ENCODE data around the gene CCDC198. TPM values are rescaled to one million over a fixed set of nuclear protein-coding genes. Genes with fewer than 3 reads are reported as not detected.

The CCDC198 gene, protein sequence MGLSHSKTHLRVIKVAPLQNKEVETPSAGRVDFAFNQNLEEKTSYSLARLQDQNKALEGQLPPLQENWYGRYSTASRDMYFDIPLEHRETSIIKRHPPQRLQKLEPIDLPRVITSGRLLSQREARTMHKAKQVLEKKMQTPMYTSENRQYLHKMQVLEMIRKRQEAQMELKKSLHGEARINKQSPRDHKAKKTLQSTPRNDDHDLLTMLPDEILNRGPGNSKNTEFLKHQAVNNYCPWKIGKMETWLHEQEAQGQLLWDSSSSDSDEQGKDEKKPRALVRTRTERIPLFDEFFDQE
- not detected for total RNA-seq

- H3K9me3 ChIP-seq: no peaks in the 10 kb centered on the region
- H3K4me1 ChIP-seq: no peaks in the 10 kb centered on the region
- TF ChIP-seq CTCF (IDR thresholded peaks at IDR 0.05): no peak
- H3K27me3 ChIP-seq: no peaks in the 10 kb centered on the region
- no peak within 1 kb of the TSS for H3K4me3 ChIP-seq
- H3K36me3 ChIP-seq: no peaks in the 10 kb centered on the region
- DNase-seq (ENCODE audit: low spot score in 2 of 2): no peak
- H3K27ac ChIP-seq: no peak within 1 kb of the TSS
- intact Hi-C loops (cut with DNase I): no loop called here
Observed at GRCh38 chr14:57493467-57494181, at the start of gene CCDC198. Gene CCDC198, minus strand, starts transcription at chr14:57493857. Its CDS starts 142 bp downstream, at chr14:57493715.

DNA sequence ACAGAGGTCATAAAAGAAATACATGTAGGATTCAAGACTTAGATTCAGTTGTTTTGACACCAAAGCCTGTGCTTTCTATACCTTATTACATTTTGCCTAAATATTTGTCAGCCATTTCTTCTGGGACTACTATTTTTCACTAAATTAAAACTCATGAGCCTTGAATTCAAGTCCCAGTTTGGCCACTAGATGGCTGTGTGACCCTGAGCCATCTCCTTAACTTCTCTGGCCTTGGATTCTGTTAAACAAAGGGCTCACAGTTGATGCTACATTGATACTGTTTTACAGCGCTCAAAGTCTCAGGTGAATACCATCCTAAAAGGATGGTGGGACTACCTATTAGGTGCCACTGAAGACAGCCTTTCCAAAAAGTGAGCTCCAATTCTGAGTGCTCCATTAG lies 39.6 kb upstream of the CCDC198 start:
- Histone ChIP-seq H3K36me3 (no peaks in the 10 kb centered on the region), H3K4me3 (no peak overlapping the region), H3K4me1 (no peaks in the 10 kb centered on the region), H3K27ac (no peak overlapping the region), H3K27me3 (no peaks in the 10 kb centered on the region), H3K9me3 (no peaks in the 10 kb centered on the region)
- TF ChIP-seq CTCF (IDR thresholded peaks at IDR 0.05): peak; percentile 7 to 51 (median 20)
- DNase-seq (ENCODE audit: low spot score in 2 of 2): no peak
- intact Hi-C loops (cut with DNase I): loop anchor here (1.0 kb wide), 1 partner anchor 539 kb away; no protein-coding TSS in a partner anchor

- Histone ChIP-seq H3K9me3 (peaks cover 0 to 5% of the 10 kb centered on the region in 2 donors), H3K4me1 (no peaks in the 10 kb centered on the region), H3K4me3 (no peak overlapping the region), H3K27me3 (no peaks in the 10 kb centered on the region), H3K27ac (no peak overlapping the region), H3K36me3 (no peaks in the 10 kb centered on the region)
- intact Hi-C loops (cut with DNase I): no loop called here
- DNase-seq (ENCODE audit: low spot score in 2 of 2): no peak
- no peak for TF ChIP-seq CTCF (IDR thresholded peaks at IDR 0.05)
Observed at GRCh38 chr14:57530571-57530970, 36.9 kb upstream of the CCDC198 start.

DNA sequence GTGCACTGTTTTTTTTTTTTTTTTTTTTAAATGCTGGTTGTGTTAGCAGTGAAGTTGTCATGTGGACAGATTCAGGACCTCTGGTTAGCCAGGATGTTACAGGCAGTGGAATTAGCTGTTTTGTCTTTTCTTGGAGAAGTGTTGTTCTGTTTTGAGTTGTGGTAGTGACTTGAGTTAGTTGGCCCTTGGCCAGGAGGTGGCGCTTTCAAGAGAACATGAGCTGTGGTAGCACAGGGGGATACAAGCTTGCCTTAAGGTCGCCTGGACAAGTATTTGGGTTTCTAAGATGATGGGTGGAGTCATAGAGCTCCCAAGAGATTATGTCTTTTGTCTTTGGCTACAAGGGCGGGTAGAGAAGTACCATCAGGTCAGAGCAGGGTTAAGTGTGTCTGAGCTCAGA lies 33.3 kb upstream of the CCDC198 start:
- intact Hi-C loops (cut with DNase I): no loop called here
- no peaks in the 10 kb centered on the region for H3K36me3 ChIP-seq
- TF ChIP-seq CTCF (IDR thresholded peaks at IDR 0.05): no peak
- H3K4me3 ChIP-seq: no peak overlapping the region
- peaks cover 0 to 15% of the 10 kb centered on the region in 2 donors for H3K9me3 ChIP-seq
- DNase-seq (ENCODE audit: low spot score in 2 of 2): no peak
- no peaks in the 10 kb centered on the region for H3K27me3 ChIP-seq
- H3K4me1 ChIP-seq: no peaks in the 10 kb centered on the region
- H3K27ac ChIP-seq: no peak overlapping the region

GRCh38 chr14:57519043-57519442 lies 25.4 kb upstream of the CCDC198 start:
- no peak overlapping the region for H3K4me3 ChIP-seq
- peaks cover 0 to 20% of the 10 kb centered on the region in 2 donors for H3K9me3 ChIP-seq
- intact Hi-C loops (cut with DNase I): no loop called here
- H3K27ac ChIP-seq: no peak overlapping the region
- H3K4me1 ChIP-seq: no peaks in the 10 kb centered on the region
- TF ChIP-seq CTCF (IDR thresholded peaks at IDR 0.05): no peak
- H3K36me3 ChIP-seq: no peaks in the 10 kb centered on the region
- H3K27me3 ChIP-seq: no peaks in the 10 kb centered on the region
- DNase-seq (ENCODE audit: low spot score in 2 of 2): no peak
